H1 (cell line): ENCODE measurements around the gene ALK. TPM values are rescaled to one million over a fixed set of nuclear protein-coding genes. Genes with fewer than 3 reads are reported as not detected.

ENCODE experiments used
- CTCF ChIA-PET: fragments of 300-600 bp; sonication (Branson Sonifier 250); formaldehyde crosslinking; loops from one replicate; lab custom pipeline; 2021; ENCODE audit not compliant: partially characterized antibody; lab: Charles Lee
- POLR2A ChIA-PET: fragments of 300-600 bp; sonication (Branson Sonifier 250); formaldehyde crosslinking; loops from one replicate; lab custom pipeline; 2021; ENCODE audit warnings: inconsistent platforms; ENCODE audit not compliant: partially characterized antibody; lab: Charles Lee
- DNase-seq, 2 experiments: peaks; one replicate each; pipeline versions ENCODE4 v3.0.0 to v3.0.0-alpha.2; 2010 to 2022; ENCODE audit warnings: low spot score in 2 of 2, low read depth in 1 of 2, mixed read lengths in 1 of 2
- FAIRE-seq: peaks from 2 replicates; lab custom pipeline; 2011; peaks lifted over from hg19 to GRCh38; lab: Jason Lieb, UNC
- H2AFZ ChIP-seq: 2 replicates; pipeline ENCODE4 v1.8.1; 2012; ENCODE audit warnings: low read length, inconsistent platforms
- H2AK5ac ChIP-seq: 2 replicates; pipeline ENCODE4 v1.6.1; 2013; ENCODE audit warnings: low read depth, low read length
- H2BK120ac ChIP-seq: replicated peaks from 2 replicates; pipeline ENCODE3; 2013; ENCODE audit warnings: low read depth, low read length, inconsistent platforms
- H2BK12ac ChIP-seq: 2 replicates; pipeline ENCODE4 v1.6.1; 2013; ENCODE audit warnings: low read depth, low read length
- H2BK15ac ChIP-seq: 2 replicates; pipeline ENCODE4 v1.6.1; 2013; ENCODE audit warnings: low read length
- H2BK20ac ChIP-seq: 2 replicates; pipeline ENCODE4 v1.6.1; 2013; ENCODE audit warnings: low read length
- H2BK5ac ChIP-seq: 2 replicates; pipeline ENCODE4 v1.6.1; 2013; ENCODE audit warnings: low read depth, low read length
- H3K14ac ChIP-seq: 2 replicates; pipeline ENCODE4 v1.6.1; 2013; ENCODE audit warnings: inconsistent platforms; ENCODE audit not compliant: insufficient read length
- H3K18ac ChIP-seq: 2 replicates; pipeline ENCODE4 v1.6.1; 2013; ENCODE audit warnings: low read length; ENCODE audit errors: extremely low read depth
- H3K23ac ChIP-seq: 2 replicates; pipeline ENCODE4 v1.6.1; 2013; ENCODE audit warnings: inconsistent platforms; ENCODE audit not compliant: insufficient read length
- H3K23me2 ChIP-seq: 2 replicates; pipeline ENCODE4 v1.6.1; 2013; ENCODE audit warnings: low read depth, low read length
- H3K27ac ChIP-seq: 2 replicates; pipeline ENCODE4 v1.6.1; 2011; ENCODE audit warnings: low read depth, low read length, inconsistent platforms
- H3K27me3 ChIP-seq, 4 experiments: replicated peaks in 1 of 4; 1 replicate in 1 of 4; 2 replicates in 3 of 4; pipeline versions ENCODE4 v1.6.1 to v1.8.1; 2011 to 2013; ENCODE audit warnings: low read length in 3 of 4, mild to moderate bottlenecking in 3 of 4, inconsistent platforms in 2 of 4, mixed read lengths in 2 of 4, moderate library complexity in 1 of 4; ENCODE audit not compliant: control insufficient read depth in 3 of 4, insufficient read depth in 3 of 4; ENCODE audit errors: extremely low read depth in 1 of 4
- H3K36me3 ChIP-seq, 4 experiments: 2 replicates each; pipeline versions ENCODE4 v1.6.1 to v1.8.1; 2011 to 2013; ENCODE audit warnings: mild to moderate bottlenecking in 4 of 4, low read length in 3 of 4, moderate library complexity in 2 of 4, control low read depth in 1 of 4, inconsistent platforms in 1 of 4; ENCODE audit not compliant: insufficient read depth in 4 of 4, control insufficient read depth in 2 of 4
- H3K4ac ChIP-seq: replicated peaks from 2 replicates; pipeline ENCODE3; 2013; ENCODE audit warnings: low read length, low read depth, mixed read lengths, inconsistent platforms; ENCODE audit not compliant: insufficient read length
- H3K4me1 ChIP-seq, 4 experiments: replicated peaks in 1 of 4; 1 replicate in 1 of 4; 2 replicates in 3 of 4; pipeline versions ENCODE4 v1.6.1 to v1.8.1; 2011 to 2013; ENCODE audit warnings: low read length in 3 of 4, inconsistent platforms in 2 of 4, mixed read lengths in 1 of 4; ENCODE audit not compliant: insufficient read depth in 4 of 4, control insufficient read depth in 3 of 4
- H3K4me2 ChIP-seq, 2 experiments: 2 replicates each; pipeline versions ENCODE4 v1.6.1 to v1.8.1; 2011 to 2013; ENCODE audit warnings: low read depth in 2 of 2, low read length in 2 of 2, control low read depth in 1 of 2, inconsistent platforms in 1 of 2, mild to moderate bottlenecking in 1 of 2; ENCODE audit not compliant: insufficient read depth in 1 of 2
- H3K4me3 ChIP-seq, 4 experiments: fragments of 200-600, 300-600 bp in 1 of 4; sonication (generic), shearing (Covaris generic), sonication (Bioruptor Twin) in 1 of 4; 2 replicates each; pipeline versions ENCODE4 v1.5.1 to v1.8.1; 2011 to 2016; ENCODE audit warnings: low read length in 4 of 4, low read depth in 3 of 4, control low read depth in 2 of 4, inconsistent platforms in 2 of 4, mild to moderate bottlenecking in 2 of 4, mixed read lengths in 1 of 4, moderate library complexity in 1 of 4; ENCODE audit not compliant: insufficient read depth in 2 of 4; ENCODE audit errors: extremely low read depth in 1 of 4
- H3K56ac ChIP-seq: replicated peaks from 2 replicates; pipeline ENCODE3; 2013; ENCODE audit warnings: low read depth, mild to moderate bottlenecking, mixed read lengths, low read length, inconsistent platforms; ENCODE audit not compliant: insufficient read length
- H3K79me1 ChIP-seq: 2 replicates; pipeline ENCODE4 v1.6.1; 2013; ENCODE audit warnings: low read depth, low read length, control low read depth
- H3K79me2 ChIP-seq, 2 experiments: 2 replicates each; pipeline versions ENCODE4 v1.6.1 to v1.8.1; 2012 to 2013; ENCODE audit warnings: low read length in 2 of 2, mild to moderate bottlenecking in 2 of 2, inconsistent platforms in 1 of 2; ENCODE audit not compliant: insufficient read depth in 2 of 2, control insufficient read depth in 1 of 2
- H3K9ac ChIP-seq, 4 experiments: replicated peaks in 1 of 4; 1 replicate in 1 of 4; 2 replicates in 3 of 4; pipeline versions ENCODE4 v1.6.1 to v1.8.1; 2011 to 2013; ENCODE audit warnings: low read depth in 3 of 4, low read length in 3 of 4, control low read depth in 2 of 4, mild to moderate bottlenecking in 2 of 4, moderate library complexity in 2 of 4, inconsistent platforms in 1 of 4; ENCODE audit errors: extremely low read depth in 1 of 4
- H3K9me3 ChIP-seq, 2 experiments: 2 replicates each; pipeline versions ENCODE4 v1.6.1 to v1.8.1; 2012 to 2013; ENCODE audit warnings: mild to moderate bottlenecking in 2 of 2, moderate library complexity in 2 of 2, control low read depth in 1 of 2, inconsistent platforms in 1 of 2, low read depth in 1 of 2, low read length in 1 of 2, mixed read lengths in 1 of 2; ENCODE audit not compliant: insufficient read depth in 2 of 2
- H4K20me1 ChIP-seq, 2 experiments: replicated peaks in 1 of 2; 2 replicates each; pipeline versions ENCODE3 to v1.8.1; 2011 to 2013; ENCODE audit warnings: inconsistent platforms in 2 of 2, low read length in 2 of 2, mild to moderate bottlenecking in 1 of 2; ENCODE audit not compliant: insufficient read depth in 2 of 2, control insufficient read depth in 1 of 2
- H4K5ac ChIP-seq: 2 replicates; pipeline ENCODE4 v1.6.1; 2013; ENCODE audit warnings: low read length, low read depth, mixed read lengths, inconsistent platforms; ENCODE audit not compliant: insufficient read length
- H4K8ac ChIP-seq: 2 replicates; pipeline ENCODE4 v1.8.0; 2013; ENCODE audit warnings: mild to moderate bottlenecking, moderate library complexity, low read length, inconsistent platforms; ENCODE audit not compliant: insufficient read depth; ENCODE audit errors: extremely low read depth
- H4K91ac ChIP-seq: replicated peaks from 2 replicates; pipeline ENCODE3; 2013; ENCODE audit warnings: low read length, mixed read lengths, inconsistent platforms; ENCODE audit not compliant: insufficient read length
- BACH1 ChIP-seq: IDR thresholded peaks from 2 replicates; pipeline ENCODE4 v1.6.1; 2012; ENCODE audit warnings: low read length, improper control_type of control experiment
- GTF2F1 ChIP-seq: IDR thresholded peaks from 2 replicates; pipeline ENCODE4 v1.6.1; 2012; ENCODE audit warnings: low read depth, low read length, improper control_type of control experiment, borderline replicate concordance
- SIRT6 ChIP-seq: IDR thresholded peaks from one replicate; pipeline ENCODE4 v1.7.1; 2012; ENCODE audit warnings: low read length, inconsistent platforms
- SP1 ChIP-seq: IDR thresholded peaks from 2 replicates; pipeline ENCODE4 v1.6.1; 2011; ENCODE audit warnings: low read depth, low read length
- TEAD4 ChIP-seq: IDR thresholded peaks from 2 replicates; pipeline ENCODE4 v1.6.1; 2012; ENCODE audit warnings: low read depth, low read length, inconsistent platforms, mixed read lengths
- WGBS, 2 experiments: shearing (Covaris generic) in 1 of 2; methylation state at CpG; one replicate each; pipeline versions ENCODE4 v1.1.6 to v1.1.7; 2013 to 2015; ENCODE audit warnings: low lambda C conversion rate in 2 of 2, mixed read lengths in 2 of 2, inconsistent platforms in 1 of 2, low coverage in 1 of 2, missing lambda C conversion rate in 1 of 2; ENCODE audit not compliant: insufficient replicate concordance in 2 of 2, insufficient coverage in 1 of 2, insufficient read length in 1 of 2; ENCODE audit errors: extremely low coverage in 1 of 2, missing lambda C conversion rate in 1 of 2; 5-methylcytosine and 5-hydroxymethylcytosine counted together
- polyA plus RNA-seq, 7 experiments: library from polyadenylated mRNA; depleted of rRNA in 3 of 7; stranded (reverse) in 5 of 7; unstranded in 2 of 7; fragments of >200 nt in 5 of 7; fragments of 200-250 nt in 2 of 7; gene quantifications; 1 replicate in 5 of 7; 2 replicates in 1 of 7; 4 replicates in 1 of 7; pipeline versions ENCODE4 v1.2.1 to v1.2.3, GENCODE V29; 2011 to 2013; ENCODE audit warnings: missing spikeins in 2 of 7, mixed read lengths in 2 of 7
- total RNA-seq: library from RNA; stranded (reverse); fragmentation: NEBNext Ultra II Directional; extraction: Animal tissue kit (Norgen Biotek cat#: 25700); gene quantifications from 2 replicates; pipeline ENCODE4 v1.2.1, GENCODE V29; 2021
- TF ChIP-seq, protein P1 (sequence below): IDR thresholded peaks from 2 replicates; pipeline ENCODE4 v1.6.1; 2011; ENCODE audit warnings: low read depth, mild to moderate bottlenecking, low read length; ENCODE audit not compliant: insufficient read depth

ALK gene
- total and polyA plus RNA-seq, 2 of the 8 experiments (the other 6 are each of a cell fraction or from before 2014, with no cell fraction given) = 0.02 to 0.09 TPM

DNA sequence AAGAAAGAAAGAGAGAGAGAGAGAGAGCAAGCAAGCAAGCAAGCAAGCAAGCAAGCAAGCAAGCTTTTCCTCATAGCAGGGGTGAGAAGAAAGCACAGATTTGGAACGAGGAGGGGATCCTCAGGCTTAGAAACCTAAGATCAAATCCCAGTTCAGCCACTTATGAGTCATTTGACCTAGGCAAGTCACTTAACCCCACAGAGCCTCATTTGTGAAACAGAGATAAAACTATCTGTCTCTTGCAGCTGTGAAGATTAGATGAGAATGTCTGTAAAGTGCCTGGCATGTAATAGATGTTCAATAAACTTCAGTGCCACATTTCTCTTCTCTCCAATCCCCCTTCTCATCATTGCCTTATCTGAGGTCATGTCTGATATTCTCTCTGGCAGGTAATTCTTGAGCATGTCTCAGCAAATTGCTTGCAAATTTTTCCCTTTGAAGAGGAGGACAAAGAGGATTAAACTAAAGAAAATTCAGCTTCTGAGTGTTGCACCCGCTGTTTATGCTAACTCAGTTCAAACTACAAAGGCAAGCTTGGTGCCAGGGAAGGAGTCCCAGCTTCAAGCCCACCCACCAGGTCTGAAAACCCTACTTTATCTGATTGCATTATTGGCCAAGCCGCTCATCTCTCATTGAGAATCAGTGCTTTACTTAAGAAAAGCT is 20.3 kb downstream of the ALK start:
- H3K4me1 ChIP-seq = peaks cover 5 to 19% (median 18%) of the 10 kb centered on the region in 4 experiments
- no peak overlapping the region for H4K5ac ChIP-seq
- H3K4me2 ChIP-seq = peak overlapping the region; percentile 15 to 30; a peak in 2 of 4 replicates
- no peak overlapping the region for H2BK120ac ChIP-seq
- H3K9ac ChIP-seq = no peak overlapping the region
- no peak overlapping the region for H3K14ac ChIP-seq
- H3K79me1 ChIP-seq = no peaks in the 10 kb centered on the region
- DNase-seq (no peak), FAIRE-seq (peak; percentile 45)
- no peak overlapping the region for H2BK5ac ChIP-seq
- no peak overlapping the region for H2AFZ ChIP-seq
- H4K8ac ChIP-seq = no peak overlapping the region
- H2BK15ac ChIP-seq = no peak overlapping the region
- H3K79me2 ChIP-seq = no peaks in the 10 kb centered on the region
- H3K23ac ChIP-seq = no peak overlapping the region
- no peak overlapping the region for H3K4ac ChIP-seq
- ChIA-PET CTCF (interaction anchor here (0.7 to 1.2 kb wide), 3 partner anchors 9 to 23 kb away, joined by 3 to 4 read pairs (median 3); no protein-coding TSS in a partner anchor), POLR2A (interaction anchor here (0.8 kb wide), 1 partner anchor 15 kb away, joined by 3 read pairs; no protein-coding TSS in a partner anchor)
- H3K27me3 ChIP-seq = peaks cover 1 to 12% (median 9%) of the 10 kb centered on the region in 4 experiments; a peak in 5 of 7 replicates
- no peaks in the 10 kb centered on the region for H3K23me2 ChIP-seq
- no peaks in the 10 kb centered on the region for H4K20me1 ChIP-seq
- H3K27ac ChIP-seq = no peak overlapping the region
- no peak overlapping the region for H2BK12ac ChIP-seq
- H2BK20ac ChIP-seq = peak overlapping the region; percentile 43; the same call in 1 of the 2 replicates
- H2AK5ac ChIP-seq = no peak overlapping the region
- H3K36me3 ChIP-seq = no peaks in the 10 kb centered on the region
- 44% methylated on average over 3 of the region's 3 CpGs; no CpG with 5 or more reads in 1 of the 2 experiments for WGBS, 2 experiments
- H3K56ac ChIP-seq = no peak overlapping the region
- no peaks in the 10 kb centered on the region for H3K9me3 ChIP-seq
- peak overlapping the region in 1 of 4 experiments; percentile 2; a peak in 2 of 8 replicates for H3K4me3 ChIP-seq
- no peak overlapping the region for H3K18ac ChIP-seq
- no peak overlapping the region for H4K91ac ChIP-seq
- TF ChIP-seq BACH1 = peak; percentile 54; the same call in 1 of the 2 replicates
- no peak for TF ChIP-seq TEAD4
- no peak for TF ChIP-seq SIRT6
- TF ChIP-seq, protein P1, sequence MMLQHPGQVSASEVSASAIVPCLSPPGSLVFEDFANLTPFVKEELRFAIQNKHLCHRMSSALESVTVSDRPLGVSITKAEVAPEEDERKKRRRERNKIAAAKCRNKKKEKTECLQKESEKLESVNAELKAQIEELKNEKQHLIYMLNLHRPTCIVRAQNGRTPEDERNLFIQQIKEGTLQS = no peak
- no peak for TF ChIP-seq GTF2F1
- TF ChIP-seq SP1 = no peak
